ENCODE results near the gene ACAT1.
A peak's percentile ranks its signal among the peaks of the same experiment; 100 is the strongest.
"Not testable (repeated sequence)": the region's sequence is repeated elsewhere in the genome, so short reads cannot be mapped to it uniquely, and the experiment has no call there.

Gene ACAT1

GRCh38 chr11:108125096-108125495, 3.7 kb downstream of the ACAT1 start:
- no peak for DNase-seq (ENCODE audit: low read depth)
- H3K4me3 ChIP-seq (replicated peaks; ENCODE audit: low read depth, low read length): no peak overlapping the region
- TF ChIP-seq CTCF (IDR thresholded peaks at IDR 0.05; ENCODE audit: low read length, missing control alignments): no peak

GRCh38 chr11:108128772-108129171, 7.4 kb downstream of the ACAT1 start:
- no peak for TF ChIP-seq CTCF (IDR thresholded peaks at IDR 0.05; ENCODE audit: low read length, missing control alignments)
- H3K4me3 ChIP-seq (replicated peaks; ENCODE audit: low read depth, low read length): no peak overlapping the region
- DNase-seq (ENCODE audit: low read depth): no peak

GRCh38 chr11:108131993-108132392, 10.6 kb downstream of the ACAT1 start:
- no peak overlapping the region for H3K4me3 ChIP-seq (replicated peaks; ENCODE audit: low read depth, low read length)
- peak; percentile 17 for DNase-seq (ENCODE audit: low read depth)
- no peak for TF ChIP-seq CTCF (IDR thresholded peaks at IDR 0.05; ENCODE audit: low read length, missing control alignments)

GRCh38 chr11:108132993-108133538, 11.7 kb downstream of the ACAT1 start:
- DNase-seq (ENCODE audit: low read depth); H3K4me3 ChIP-seq (replicated peaks; ENCODE audit: low read depth, low read length): not testable (repeated sequence)

- peak; percentile 24 for TF ChIP-seq CTCF (IDR thresholded peaks at IDR 0.05; ENCODE audit: low read length, missing control alignments)
- no peak overlapping the region for H3K4me3 ChIP-seq (replicated peaks; ENCODE audit: low read depth, low read length)
- peak; percentile 47 for DNase-seq (ENCODE audit: low read depth)
Observed at GRCh38 chr11:108135845-108136544, 14.6 kb downstream of the ACAT1 start.

- DNase-seq (ENCODE audit: low read depth): no peak
- no peak for TF ChIP-seq CTCF (IDR thresholded peaks at IDR 0.05; ENCODE audit: low read length, missing control alignments)
- H3K4me3 ChIP-seq (replicated peaks; ENCODE audit: low read depth, low read length): no peak overlapping the region
Observed at GRCh38 chr11:108137212-108137611, 15.8 kb downstream of the ACAT1 start.

GRCh38 chr11:108142304-108142703, 20.9 kb downstream of the ACAT1 start:
- no peak overlapping the region for H3K4me3 ChIP-seq (replicated peaks; ENCODE audit: low read depth, low read length)
- DNase-seq (ENCODE audit: low read depth): no peak
- no peak for TF ChIP-seq CTCF (IDR thresholded peaks at IDR 0.05; ENCODE audit: low read length, missing control alignments)
